IMR-90 (cell line): ENCODE data around the gene HSP90AA1. TPM values are rescaled to one million over a fixed set of nuclear protein-coding genes. Genes with fewer than 3 reads are reported as not detected.

Experiments used
- ATAC-seq: fragments of 200-7000 bp; cut with Tn5 transposase; 2 replicates; pipeline ENCODE4 v1.9.1; 2020; ENCODE audit warnings: low read depth, mild to moderate bottlenecking, moderate library complexity
- BruUV-seq: library from RNA; stranded (reverse); fragments of 400-500 nt; replicated peaks from 2 replicates; lab custom pipeline; 2021; lab: Mats Ljungman, UMichigan
- CTCF ChIA-PET: fragments of 300-600 bp; formaldehyde crosslinking; extraction: SDS; loops from one replicate; lab custom pipeline; 2021; ENCODE audit warnings: antibody characterized with exemption; lab: Yijun Ruan, JAX
- POLR2A ChIA-PET: fragments of 300-600 bp; sonication (Branson Sonifier 250); formaldehyde crosslinking; loops from one replicate; lab custom pipeline; 2022; ENCODE audit warnings: antibody characterized with exemption; ENCODE audit not compliant: unreplicated experiment; lab: Charles Lee
- DNase-seq: peaks from one replicate; pipeline ENCODE4 v3.0.0; 2013
- H2AFZ ChIP-seq: replicated peaks from 2 replicates; pipeline ENCODE3; 2013; ENCODE audit warnings: low read length, mild to moderate bottlenecking; ENCODE audit not compliant: poor library complexity
- H2AK5ac ChIP-seq: 2 replicates; pipeline ENCODE4 v1.6.1; 2013; ENCODE audit warnings: low read depth, low read length, inconsistent platforms
- H2AK9ac ChIP-seq: replicated peaks from 2 replicates; pipeline ENCODE3; 2013; ENCODE audit warnings: mild to moderate bottlenecking, low read depth, low read length, moderate library complexity; ENCODE audit not compliant: poor library complexity
- H2BK120ac ChIP-seq: 2 replicates; pipeline ENCODE4 v1.6.1; 2013; ENCODE audit warnings: low read depth, low read length, inconsistent platforms
- H2BK15ac ChIP-seq: 3 replicates; pipeline ENCODE4 v1.6.1; 2013; ENCODE audit warnings: low read depth, low read length, inconsistent platforms
- H2BK20ac ChIP-seq: 2 replicates; pipeline ENCODE4 v1.6.1; 2013; ENCODE audit warnings: low read depth, mild to moderate bottlenecking, inconsistent platforms, low read length, moderate library complexity
- H2BK5ac ChIP-seq: 2 replicates; pipeline ENCODE4 v1.6.1; 2013; ENCODE audit warnings: mild to moderate bottlenecking, low read depth, low read length, inconsistent platforms; ENCODE audit not compliant: poor library complexity, severe bottlenecking
- H3K14ac ChIP-seq: replicated peaks from 2 replicates; pipeline ENCODE4 v1.6.1; 2013; ENCODE audit warnings: low read depth, low read length, inconsistent platforms
- H3K18ac ChIP-seq: 2 replicates; pipeline ENCODE4 v1.6.1; 2013; ENCODE audit warnings: low read depth, low read length, control low read depth
- H3K23ac ChIP-seq: 2 replicates; pipeline ENCODE4 v1.6.1; 2013; ENCODE audit warnings: low read depth, low read length, inconsistent platforms
- H3K27ac ChIP-seq: 2 replicates; pipeline ENCODE4 v1.5.1; 2013; ENCODE audit warnings: mild to moderate bottlenecking, control low read depth, low read length; ENCODE audit not compliant: insufficient read depth
- H3K27me3 ChIP-seq: 2 replicates; pipeline ENCODE4 v1.6.1; 2013; ENCODE audit warnings: low read length; ENCODE audit not compliant: control insufficient read depth, insufficient read depth
- H3K36me3 ChIP-seq: 2 replicates; pipeline ENCODE4 v1.6.1; 2013; ENCODE audit warnings: low read length, mixed read lengths; ENCODE audit not compliant: control insufficient read depth, insufficient read depth
- H3K4ac ChIP-seq: 2 replicates; pipeline ENCODE4 v1.6.1; 2013; ENCODE audit warnings: low read depth, low read length, inconsistent platforms
- H3K4me1 ChIP-seq: 2 replicates; pipeline ENCODE4 v1.6.1; 2013; ENCODE audit warnings: low read length, mixed read lengths; ENCODE audit not compliant: control insufficient read depth, insufficient read depth
- H3K4me2 ChIP-seq: 2 replicates; pipeline ENCODE4 v1.6.1; 2013; ENCODE audit warnings: low read depth, mild to moderate bottlenecking, control low read depth, low read length, moderate library complexity
- H3K4me3 ChIP-seq: 2 replicates; pipeline ENCODE4 v1.5.1; 2013; ENCODE audit warnings: low read depth, mild to moderate bottlenecking, control low read depth, low read length, moderate library complexity; ENCODE audit not compliant: insufficient read depth
- H3K56ac ChIP-seq: 2 replicates; pipeline ENCODE4 v1.6.1; 2013; ENCODE audit warnings: low read length, inconsistent platforms; ENCODE audit not compliant: insufficient read depth; ENCODE audit errors: extremely low read depth
- H3K79me1 ChIP-seq, 2 experiments: 2 replicates each; pipeline ENCODE4 v1.6.1; 2013; ENCODE audit warnings: low read length in 2 of 2, inconsistent platforms in 1 of 2, low read depth in 1 of 2
- H3K9ac ChIP-seq: 2 replicates; pipeline ENCODE4 v1.6.1; 2013; ENCODE audit warnings: low read depth, low read length, control low read depth
- H3K9me1 ChIP-seq: 2 replicates; pipeline ENCODE4 v1.6.1; 2013; ENCODE audit warnings: low read length, inconsistent platforms; ENCODE audit not compliant: insufficient read depth
- H3K9me3 ChIP-seq: 2 replicates; pipeline ENCODE4 v1.6.1; 2013; ENCODE audit warnings: low read length; ENCODE audit not compliant: control insufficient read depth, insufficient read depth
- H4K20me1 ChIP-seq: 2 replicates; pipeline ENCODE4 v1.6.1; 2013; ENCODE audit warnings: low read length, inconsistent platforms; ENCODE audit not compliant: insufficient read depth
- H4K5ac ChIP-seq: 2 replicates; pipeline ENCODE4 v1.6.1; 2013; ENCODE audit warnings: mild to moderate bottlenecking, low read depth, low read length, control low read depth
- H4K8ac ChIP-seq, 2 experiments: 2 replicates each; pipeline ENCODE4 v1.6.1; 2013; ENCODE audit warnings: low read depth in 2 of 2, low read length in 2 of 2, control low read depth in 1 of 2, inconsistent platforms in 1 of 2
- H4K91ac ChIP-seq: 2 replicates; pipeline ENCODE4 v1.6.1; 2013; ENCODE audit warnings: low read depth, low read length, inconsistent platforms; ENCODE audit not compliant: insufficient read depth
- BHLHE40 ChIP-seq: fragments of 150-350 bp; IDR thresholded peaks from 2 replicates; pipeline ENCODE4 v1.6.1; 2016; ENCODE audit warnings: mild to moderate bottlenecking, low read depth, low read length
- RAD21 ChIP-seq: IDR thresholded peaks from 2 replicates; pipeline ENCODE4 v1.6.1; 2012; ENCODE audit warnings: low read length, improper control_type of control experiment
- SMC3 ChIP-seq: fragments of 150-350 bp; IDR thresholded peaks from 2 replicates; pipeline ENCODE4 v1.6.1; 2016; ENCODE audit warnings: low read depth, mild to moderate bottlenecking, antibody characterized with exemption, low read length, moderate library complexity
- WGBS, 2 experiments: methylation state at CpG; one replicate each; pipeline versions ENCODE4 v1.1.5 to v1.1.7; 2013; ENCODE audit warnings: missing lambda C conversion rate in 2 of 2; ENCODE audit not compliant: insufficient read length in 1 of 2; ENCODE audit errors: extremely low coverage in 2 of 2; 5-methylcytosine and 5-hydroxymethylcytosine counted together
- dilution Hi-C: fragments of 300-500 bp; cut with HindIII; formaldehyde crosslinking; loops from one replicate; pipeline ENCODE4 v1.14.3; 2018; ENCODE audit warnings: low sequenced_read_pairs; ENCODE audit not compliant: unreplicated experiment
- in situ Hi-C: fragments of 300-500 bp; cut with MboI; formaldehyde crosslinking; loops from 3 replicates; pipeline ENCODE4 v1.14.3; 2019; ENCODE audit warnings: low sequenced_read_pairs, inconsistent platforms, mixed read lengths
- intact Hi-C: fragments of 100-400 bp; cut with micrococcal nuclease; formaldehyde crosslinking; loops from 2 replicates; pipeline ENCODE4 v1.10.0; 2022
- polyA plus RNA-seq, 3 experiments: library from polyadenylated mRNA; depleted of rRNA; stranded (reverse); fragments of >200 nt; gene quantifications; 2 replicates each; pipeline ENCODE4 v1.2.3, GENCODE V29; 2012; ENCODE audit warnings: low replicate concordance in 1 of 3
- total RNA-seq: library from RNA; depleted of rRNA; stranded (reverse); fragments of >200 nt; gene quantifications from 2 replicates; pipeline ENCODE4 v1.2.3, GENCODE V29; 2012
- TF ChIP-seq, protein P1 (sequence below): conservative IDR thresholded peaks from 2 replicates; pipeline ENCODE4 v1.5.1; 2012; ENCODE audit warnings: mild to moderate bottlenecking, low read depth, low read length, improper control_type of control experiment
- TF ChIP-seq, protein P2 (sequence below): fragments of 150-350 bp; IDR thresholded peaks from 2 replicates; pipeline ENCODE4 v1.6.1; 2016; ENCODE audit warnings: low read depth, mild to moderate bottlenecking, low read length, moderate library complexity, borderline replicate concordance

HSP90AA1 gene
- total and polyA plus RNA-seq, 2 of the 4 experiments (the other 2 are of a cell fraction) = 535 to 578 TPM

DNA sequence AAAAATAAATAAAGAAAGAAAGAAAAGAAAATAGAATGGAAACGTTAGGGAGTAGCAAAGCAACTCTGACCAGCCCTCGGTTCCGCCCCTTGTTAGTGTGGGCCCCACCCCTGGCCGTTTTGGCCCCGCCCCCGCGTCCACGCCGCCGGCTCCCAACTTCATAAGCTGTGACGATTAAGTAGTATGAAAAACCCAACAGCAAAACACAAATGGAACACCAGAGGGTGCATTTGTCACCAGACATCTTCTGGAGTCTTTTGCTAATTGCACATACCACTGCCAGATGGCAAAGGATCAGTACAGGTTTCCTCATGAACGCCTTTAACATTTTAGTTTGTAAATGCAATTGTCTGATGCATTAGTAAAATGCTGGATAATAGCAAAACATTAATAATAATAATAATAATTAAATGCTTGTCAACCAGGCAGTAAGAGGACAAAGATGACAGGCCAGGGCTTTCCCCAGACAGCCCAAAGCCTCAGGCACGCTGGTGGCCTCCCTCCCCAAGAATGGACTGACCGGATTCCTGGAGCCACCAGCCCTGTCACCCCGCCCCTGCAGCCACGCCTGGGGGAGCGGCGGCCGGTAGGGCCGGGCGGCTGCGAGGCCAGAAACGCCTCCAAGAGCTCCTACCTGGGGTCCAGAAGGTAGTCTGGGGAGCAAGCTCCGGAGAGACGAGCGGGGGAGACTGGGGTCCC, 23.6 kb downstream of the HSP90AA1 start:
- H2BK5ac ChIP-seq = no peak overlapping the region
- no peaks in the 10 kb centered on the region for H3K36me3 ChIP-seq
- WGBS, 2 experiments = 37% methylated on average over 3 of the region's 26 CpGs; no CpG with 5 or more reads in 1 of the 2 experiments
- no peaks in the 10 kb centered on the region for H3K4me1 ChIP-seq
- ATAC-seq (peak; percentile 98), DNase-seq (peak; percentile 83)
- no peak overlapping the region for H3K9ac ChIP-seq
- H2AFZ ChIP-seq = peak overlapping the region; percentile 87
- BruUV-seq = no TSS peak
- no peaks in the 10 kb centered on the region for H3K9me1 ChIP-seq
- H2BK120ac ChIP-seq = no peak overlapping the region
- no peak overlapping the region for H3K23ac ChIP-seq
- H4K91ac ChIP-seq = no peak overlapping the region
- H3K56ac ChIP-seq = no peak overlapping the region
- TF ChIP-seq, protein P1, sequence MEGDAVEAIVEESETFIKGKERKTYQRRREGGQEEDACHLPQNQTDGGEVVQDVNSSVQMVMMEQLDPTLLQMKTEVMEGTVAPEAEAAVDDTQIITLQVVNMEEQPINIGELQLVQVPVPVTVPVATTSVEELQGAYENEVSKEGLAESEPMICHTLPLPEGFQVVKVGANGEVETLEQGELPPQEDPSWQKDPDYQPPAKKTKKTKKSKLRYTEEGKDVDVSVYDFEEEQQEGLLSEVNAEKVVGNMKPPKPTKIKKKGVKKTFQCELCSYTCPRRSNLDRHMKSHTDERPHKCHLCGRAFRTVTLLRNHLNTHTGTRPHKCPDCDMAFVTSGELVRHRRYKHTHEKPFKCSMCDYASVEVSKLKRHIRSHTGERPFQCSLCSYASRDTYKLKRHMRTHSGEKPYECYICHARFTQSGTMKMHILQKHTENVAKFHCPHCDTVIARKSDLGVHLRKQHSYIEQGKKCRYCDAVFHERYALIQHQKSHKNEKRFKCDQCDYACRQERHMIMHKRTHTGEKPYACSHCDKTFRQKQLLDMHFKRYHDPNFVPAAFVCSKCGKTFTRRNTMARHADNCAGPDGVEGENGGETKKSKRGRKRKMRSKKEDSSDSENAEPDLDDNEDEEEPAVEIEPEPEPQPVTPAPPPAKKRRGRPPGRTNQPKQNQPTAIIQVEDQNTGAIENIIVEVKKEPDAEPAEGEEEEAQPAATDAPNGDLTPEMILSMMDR = peak; percentile 57
- TF ChIP-seq, protein P2, sequence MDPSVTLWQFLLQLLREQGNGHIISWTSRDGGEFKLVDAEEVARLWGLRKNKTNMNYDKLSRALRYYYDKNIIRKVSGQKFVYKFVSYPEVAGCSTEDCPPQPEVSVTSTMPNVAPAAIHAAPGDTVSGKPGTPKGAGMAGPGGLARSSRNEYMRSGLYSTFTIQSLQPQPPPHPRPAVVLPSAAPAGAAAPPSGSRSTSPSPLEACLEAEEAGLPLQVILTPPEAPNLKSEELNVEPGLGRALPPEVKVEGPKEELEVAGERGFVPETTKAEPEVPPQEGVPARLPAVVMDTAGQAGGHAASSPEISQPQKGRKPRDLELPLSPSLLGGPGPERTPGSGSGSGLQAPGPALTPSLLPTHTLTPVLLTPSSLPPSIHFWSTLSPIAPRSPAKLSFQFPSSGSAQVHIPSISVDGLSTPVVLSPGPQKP = no peak
- TF ChIP-seq SMC3 (peak; percentile 76), BHLHE40 (no peak), RAD21 (peak; percentile 61)
- POLR2A ChIA-PET = interaction anchor here (0.6 kb wide), 2 partner anchors 13 to 49 kb away, joined by 6 read pairs; no protein-coding TSS in a partner anchor
- no peaks in the 10 kb centered on the region; the same call in 1 of the 2 replicates for H3K9me3 ChIP-seq
- no peak overlapping the region for H4K8ac ChIP-seq
- H2AK9ac ChIP-seq = no peak overlapping the region
- H3K27ac ChIP-seq = no peak overlapping the region
- H4K5ac ChIP-seq = no peak overlapping the region
- no peak overlapping the region for H3K4me3 ChIP-seq
- no peak overlapping the region for H3K4ac ChIP-seq
- H3K79me1 ChIP-seq = no peaks in the 10 kb centered on the region
- no peak overlapping the region for H2BK20ac ChIP-seq
- H3K14ac ChIP-seq = no peak overlapping the region
- no peak overlapping the region for H2AK5ac ChIP-seq
- no peak overlapping the region for H2BK15ac ChIP-seq
- CTCF ChIA-PET = interaction anchor here (0.8 to 1.5 kb wide), 4 partner anchors 9 to 151 kb away, joined by 3 to 7 read pairs (median 3); no protein-coding TSS in a partner anchor
- intact Hi-C loops = loop anchor here (1.0 to 2.0 kb wide), 3 partner anchors 24 to 251 kb away; partner anchors contain the start of gene HSP90AA1
- H3K27me3 ChIP-seq = no peaks in the 10 kb centered on the region
- H4K20me1 ChIP-seq = no peaks in the 10 kb centered on the region
- dilution Hi-C loops = no loop called here
- in situ Hi-C loops = no loop called here
- no peak overlapping the region for H3K18ac ChIP-seq
- H3K4me2 ChIP-seq = no peak overlapping the region
